GM12875 (cell line): Measurements from ENCODE around the gene DSG4.

ENCODE experiments used
- H3K4me3 ChIP-seq: one replicate; pipeline ENCODE4 v1.5.1; 2011; ENCODE audit warnings: low read depth, low read length, control low read depth
- CTCF ChIP-seq: IDR thresholded peaks from 2 replicates; pipeline ENCODE4 v1.5.1; 2011; ENCODE audit warnings: low read depth, mild to moderate bottlenecking, control low read depth, inconsistent platforms, low read length, moderate library complexity, borderline replicate concordance; ENCODE audit not compliant: insufficient read depth

Gene DSG4

GRCh38 chr18:31398191-31398590, 21.6 kb downstream of the DSG4 start:
- TF ChIP-seq CTCF = no peak
- no peak overlapping the region for H3K4me3 ChIP-seq

GRCh38 chr18:31399306-31400032, 22.9 kb downstream of the DSG4 start:
- no peak overlapping the region for H3K4me3 ChIP-seq
- TF ChIP-seq CTCF = no peak

GRCh38 chr18:31401156-31402025, 24.8 kb downstream of the DSG4 start:
- H3K4me3 ChIP-seq = no peak overlapping the region

GRCh38 chr18:31402026-31402373, 25.4 kb downstream of the DSG4 start:
- TF ChIP-seq CTCF = no peak
- no peak overlapping the region for H3K4me3 ChIP-seq

More at GRCh38 chr18:31401156-31402025, 24.8 kb downstream of the DSG4 start:
- no peak for TF ChIP-seq CTCF

- TF ChIP-seq CTCF = no peak
- H3K4me3 ChIP-seq = no peak overlapping the region
Observed at GRCh38 chr18:31403409-31403808, 26.8 kb downstream of the DSG4 start.

- TF ChIP-seq CTCF = no peak
- H3K4me3 ChIP-seq = no peak overlapping the region
Observed at GRCh38 chr18:31407649-31408048, 31.1 kb downstream of the DSG4 start.
